Glutamatergic neuron (in vitro differentiated cells): ENCODE results near the gene DCT. TPM values are rescaled to one million over a fixed set of nuclear protein-coding genes. Genes with fewer than 3 reads are reported as not detected.

Experiments
- DNase-seq: peaks from one replicate; pipeline ENCODE4 v3.0.0; 2022
- H3K27ac Mint-ChIP-seq: one replicate; pipeline ENCODE4 v1.8.0; 2020; ENCODE audit warnings: mild to moderate bottlenecking, mixed read lengths, inconsistent platforms; ENCODE audit not compliant: unreplicated experiment
- H3K27me3 Mint-ChIP-seq: one replicate; pipeline ENCODE4 v1.8.0; 2020; ENCODE audit warnings: mild to moderate bottlenecking, moderate library complexity, mixed read lengths, inconsistent platforms; ENCODE audit not compliant: unreplicated experiment
- H3K36me3 Mint-ChIP-seq: one replicate; pipeline ENCODE4 v1.8.0; 2020; ENCODE audit warnings: mild to moderate bottlenecking, mixed read lengths, inconsistent platforms; ENCODE audit not compliant: unreplicated experiment
- H3K4me1 Mint-ChIP-seq: one replicate; pipeline ENCODE4 v1.8.0; 2020; ENCODE audit warnings: mild to moderate bottlenecking, low read depth, mixed read lengths, inconsistent platforms; ENCODE audit not compliant: unreplicated experiment
- H3K4me3 Mint-ChIP-seq: one replicate; pipeline ENCODE4 v1.8.0; 2020; ENCODE audit warnings: mild to moderate bottlenecking, mixed read lengths, inconsistent platforms; ENCODE audit not compliant: unreplicated experiment
- H3K9me3 Mint-ChIP-seq: one replicate; pipeline ENCODE4 v1.8.0; 2020; ENCODE audit warnings: mild to moderate bottlenecking, moderate library complexity, mixed read lengths, inconsistent platforms; ENCODE audit not compliant: unreplicated experiment
- CTCF ChIP-seq: fragments of 200-600 bp; sonication (generic); IDR thresholded peaks from one replicate; pipeline ENCODE4 v1.5.0; 2021; ENCODE audit not compliant: partially characterized antibody, unreplicated experiment
- total RNA-seq: library from RNA; stranded (reverse); fragmentation: NEBNext Ultra II Directional; extraction: Animal tissue kit (Norgen Biotek cat#: 25700); gene quantifications from one replicate; pipeline ENCODE4 v1.2.1, GENCODE V29; 2021; ENCODE audit not compliant: unreplicated experiment

DCT gene
- total RNA-seq, 1 donor from 2014 or later = 0.07 TPM

DNA sequence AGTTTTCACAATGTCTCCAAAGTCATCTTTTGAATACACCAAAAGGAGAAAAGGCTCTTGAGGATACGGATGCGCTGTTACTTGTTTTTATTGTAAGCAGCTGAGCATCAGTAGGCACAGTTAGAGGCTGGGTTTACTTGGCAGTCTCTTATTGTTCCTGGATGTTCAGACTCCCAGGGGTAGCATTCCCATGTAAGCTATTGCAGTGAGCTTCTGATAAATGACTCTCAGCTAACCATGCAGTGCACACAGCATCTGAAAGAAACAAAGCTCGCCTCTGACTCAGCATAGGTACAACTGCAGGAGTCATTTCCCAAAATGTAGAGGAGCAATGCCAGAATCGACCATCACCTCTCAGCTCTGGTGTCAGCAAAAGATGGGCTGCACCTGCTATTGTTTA is 84.8 kb downstream of the DCT start:
- H3K4me1 Mint-ChIP-seq = no peaks in the 10 kb centered on the region
- no peaks in the 10 kb centered on the region for H3K36me3 Mint-ChIP-seq
- TF ChIP-seq CTCF = no peak
- peaks cover 2% of the 10 kb centered on the region for H3K27me3 Mint-ChIP-seq
- no peak overlapping the region for H3K4me3 Mint-ChIP-seq
- DNase-seq = no peak
- H3K27ac Mint-ChIP-seq = no peak overlapping the region
- H3K9me3 Mint-ChIP-seq = peaks cover 2% of the 10 kb centered on the region

DNA sequence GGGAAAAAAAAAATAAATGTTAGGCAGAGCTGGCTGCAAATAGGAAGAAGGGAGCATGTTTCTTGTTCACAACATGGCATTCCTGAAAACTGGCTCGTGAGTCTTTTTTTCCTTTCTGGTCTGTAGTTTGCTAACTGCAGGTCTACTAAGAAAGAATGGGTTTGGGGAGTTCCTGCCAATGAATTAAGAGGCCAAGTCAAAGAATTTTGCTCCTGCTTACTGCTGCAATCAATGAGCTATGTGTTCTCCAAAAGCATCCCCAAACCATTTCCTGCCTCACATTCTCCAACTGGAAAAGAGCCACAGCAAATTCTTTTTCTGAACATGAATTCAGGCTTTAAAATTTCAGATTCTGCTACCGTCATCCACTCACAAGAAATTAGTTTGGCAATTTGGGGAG is 88.6 kb downstream of the DCT start:
- H3K27me3 Mint-ChIP-seq = peaks cover 2% of the 10 kb centered on the region

GRCh38 chr13:94389604-94390351 is 89.7 kb downstream of the DCT start:
- no peak for DNase-seq
- Mint-ChIP-seq H3K4me1 (peaks cover 2% of the 10 kb centered on the region), H3K36me3 (no peaks in the 10 kb centered on the region), H3K27ac (no peak overlapping the region), H3K27me3 (peaks cover 2% of the 10 kb centered on the region), H3K9me3 (no peaks in the 10 kb centered on the region), H3K4me3 (no peak overlapping the region)
- TF ChIP-seq CTCF = no peak

More for the DNA sequence above, 88.6 kb downstream of the DCT start:
- no peak for TF ChIP-seq CTCF
- H3K9me3 Mint-ChIP-seq = no peaks in the 10 kb centered on the region
- no peak overlapping the region for H3K4me3 Mint-ChIP-seq
- DNase-seq = no peak
- H3K27ac Mint-ChIP-seq = no peak overlapping the region
- H3K36me3 Mint-ChIP-seq = no peaks in the 10 kb centered on the region
- H3K4me1 Mint-ChIP-seq = peaks cover 2% of the 10 kb centered on the region

GRCh38 chr13:94387047-94387446 is 92.4 kb downstream of the DCT start:
- Mint-ChIP-seq H3K27ac (no peak overlapping the region), H3K27me3 (peaks cover 2% of the 10 kb centered on the region), H3K4me1 (peaks cover 22% of the 10 kb centered on the region), H3K4me3 (no peak overlapping the region), H3K36me3 (no peaks in the 10 kb centered on the region), H3K9me3 (no peaks in the 10 kb centered on the region)
- TF ChIP-seq CTCF = no peak
- no peak for DNase-seq

Other genes starting within 250 kb of the DCT start
- gene TGDS, start 116.5 kb upstream of the DCT start, total RNA-seq = 6.3 TPM
- 3.0 TPM for gene GPR180, start 122.2 kb upstream of the DCT start, total RNA-seq
- not detected for gene SOX21, start 232.9 kb upstream of the DCT start, total RNA-seq